Cardiac muscle cell (in vitro differentiated cells and primary cell): ENCODE results near the gene DMRTC1B. TPM values are rescaled to one million over a fixed set of nuclear protein-coding genes. Genes with fewer than 3 reads are reported as not detected.
"Not testable (repeated sequence)": the region's sequence is repeated elsewhere in the genome, so short reads cannot be mapped to it uniquely, and the experiment has no call there.

Experiments used
- DNase-seq, 2 donors: peaks; one replicate each; pipeline versions ENCODE4 v3.0.0 to v3.0.0-alpha.2; 2010 to 2017; ENCODE audit warnings: low read depth in 1 of 2, low spot score in 1 of 2
- H3K27ac ChIP-seq: fragments of 200-600 bp; sonication (generic); 2 replicates; pipeline ENCODE4 v1.5.1; 2016
- H3K27me3 ChIP-seq: fragments of 200-600 bp; sonication (generic); 2 replicates; pipeline ENCODE4 v1.6.0; 2016; ENCODE audit warnings: control low read depth
- H3K36me3 ChIP-seq: fragments of 200-600 bp; sonication (generic); 2 replicates; pipeline ENCODE4 v1.5.1; 2016; ENCODE audit warnings: control low read depth
- H3K4me1 ChIP-seq: fragments of 200-600 bp; sonication (generic); 2 replicates; pipeline ENCODE4 v1.8.1; 2017; ENCODE audit warnings: low read depth, mild to moderate bottlenecking, mixed run types
- H3K4me3 ChIP-seq: fragments of 200-600 bp; sonication (generic); 2 replicates; pipeline ENCODE4 v1.5.1; 2016; ENCODE audit warnings: mild to moderate bottlenecking
- H3K9me3 ChIP-seq: fragments of 200-600 bp; sonication (generic); 2 replicates; pipeline ENCODE4 v1.5.1; 2017; ENCODE audit warnings: low read depth, mild to moderate bottlenecking, control low read depth
- polyA plus RNA-seq: library from polyadenylated mRNA; unstranded; fragments of >200 nt; fragmentation: Nextera tagmentation; extraction: Ambion mirVana; gene quantifications from 2 replicates; pipeline ENCODE4 v1.2.1, GENCODE V29; 2016
- total RNA-seq: library from RNA; depleted of rRNA; stranded (reverse); fragments of >200 nt; gene quantifications from 2 replicates; pipeline ENCODE4 v1.2.3, GENCODE V29; 2016

Gene DMRTC1B
- total and polyA plus RNA-seq, 2 experiments from 2014 or later = 0.74 to 2.1 TPM

GRCh38 chrX:72788142-72788541 is 11.5 kb downstream of the DMRTC1B start:
- H3K27me3 ChIP-seq, DNase-seq, H3K36me3 ChIP-seq, H3K4me3 ChIP-seq, H3K27ac ChIP-seq, H3K9me3 ChIP-seq, H3K4me1 ChIP-seq: not testable (repeated sequence)

DNA sequence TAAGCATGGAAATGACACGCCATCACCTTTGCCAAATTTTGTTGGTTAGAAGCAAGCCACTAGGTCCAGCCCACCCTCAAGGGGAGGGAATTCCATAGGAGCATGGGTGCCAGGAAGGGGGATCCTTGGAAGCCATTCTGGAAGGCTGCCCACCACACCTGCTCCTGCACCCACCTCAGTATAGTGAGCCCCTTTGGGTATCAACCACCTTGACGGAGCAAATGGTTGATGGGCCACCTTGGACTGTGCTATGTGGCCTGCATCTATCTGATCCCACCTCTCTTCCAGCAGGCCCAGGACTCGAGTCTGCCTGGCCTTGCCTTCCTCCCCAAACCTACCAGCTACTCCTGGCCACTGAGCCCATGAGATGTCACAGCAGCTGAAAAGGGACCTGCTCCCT is 13.7 kb downstream of the DMRTC1B start:
- not testable (repeated sequence) for H3K4me1 ChIP-seq, H3K4me3 ChIP-seq, H3K36me3 ChIP-seq, H3K9me3 ChIP-seq, H3K27me3 ChIP-seq, DNase-seq, H3K27ac ChIP-seq

DNA sequence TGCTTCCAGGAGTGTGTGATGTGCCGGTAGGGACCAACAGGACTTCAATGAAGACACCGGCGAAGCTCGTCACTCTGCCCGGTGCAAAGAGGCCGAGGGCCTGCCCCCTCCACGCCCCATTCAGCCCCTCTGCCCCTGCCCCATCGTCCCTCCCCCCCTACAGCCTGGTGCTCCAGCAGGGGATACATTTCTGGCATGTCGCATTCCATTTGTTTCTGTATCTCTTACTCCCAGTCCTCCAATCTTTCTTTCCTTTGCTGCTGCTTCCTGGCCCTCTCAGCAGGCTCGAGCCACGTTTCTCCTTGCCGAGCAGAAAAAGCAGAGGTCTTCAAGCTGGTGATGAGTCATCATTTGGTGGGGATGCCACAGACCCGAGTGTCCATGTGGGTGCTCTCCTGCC is 31.4 kb downstream of the DMRTC1B start, which contains the start of gene FAM236D:
TSS of gene FAM236D (minus strand) at position 101 of the 400 bp plus-strand sequence. CDS start at position 1, 100 bp downstream.
- not testable (repeated sequence) for DNase-seq, H3K27ac ChIP-seq, H3K4me3 ChIP-seq, H3K27me3 ChIP-seq, H3K36me3 ChIP-seq, H3K9me3 ChIP-seq, H3K4me1 ChIP-seq

DNA sequence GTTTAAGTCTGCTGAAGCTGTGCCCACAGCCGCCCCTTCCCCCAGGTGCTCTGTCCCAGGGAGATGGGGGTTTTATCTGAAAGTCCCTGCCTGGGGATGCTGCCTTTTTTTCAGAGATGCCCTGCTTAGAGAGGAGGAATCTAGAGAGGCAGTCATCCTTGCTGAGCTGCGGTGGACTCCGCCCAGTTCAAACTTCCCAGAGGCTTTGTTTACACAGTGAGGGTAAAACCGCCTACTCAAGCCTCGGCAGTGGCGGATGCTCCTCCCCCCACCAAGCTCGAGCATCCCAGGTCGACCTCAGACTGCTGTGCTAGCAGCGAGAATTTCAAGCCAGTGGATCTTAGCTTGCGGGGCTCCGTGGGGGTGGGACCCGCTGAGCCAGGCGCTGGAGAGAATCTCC is 54.0 kb downstream of the DMRTC1B start:
- H3K9me3 ChIP-seq, H3K36me3 ChIP-seq, H3K27ac ChIP-seq, H3K4me3 ChIP-seq, DNase-seq, H3K27me3 ChIP-seq, H3K4me1 ChIP-seq: not testable (repeated sequence)

DNA sequence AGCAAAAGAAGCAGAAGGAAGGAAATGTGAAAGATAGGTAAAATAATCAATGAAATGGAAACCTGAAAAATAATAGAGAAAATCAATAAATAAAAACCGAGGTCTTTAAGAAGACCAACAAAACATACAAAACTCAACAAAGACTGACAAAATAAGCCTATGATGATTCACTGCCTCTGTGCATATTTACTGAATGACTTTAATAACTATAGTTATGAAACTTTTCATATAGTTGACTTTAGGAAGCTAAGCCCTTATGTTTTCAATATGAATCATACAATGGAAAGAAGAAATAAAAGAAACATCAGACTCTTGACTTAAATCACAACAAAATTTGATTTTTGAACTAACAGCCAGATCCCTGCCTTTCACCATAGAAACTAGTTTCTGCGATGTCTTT is 60.8 kb downstream of the DMRTC1B start:
- not testable (repeated sequence) for H3K4me3 ChIP-seq, H3K27me3 ChIP-seq, H3K9me3 ChIP-seq, H3K4me1 ChIP-seq, H3K27ac ChIP-seq, H3K36me3 ChIP-seq, DNase-seq

DNA sequence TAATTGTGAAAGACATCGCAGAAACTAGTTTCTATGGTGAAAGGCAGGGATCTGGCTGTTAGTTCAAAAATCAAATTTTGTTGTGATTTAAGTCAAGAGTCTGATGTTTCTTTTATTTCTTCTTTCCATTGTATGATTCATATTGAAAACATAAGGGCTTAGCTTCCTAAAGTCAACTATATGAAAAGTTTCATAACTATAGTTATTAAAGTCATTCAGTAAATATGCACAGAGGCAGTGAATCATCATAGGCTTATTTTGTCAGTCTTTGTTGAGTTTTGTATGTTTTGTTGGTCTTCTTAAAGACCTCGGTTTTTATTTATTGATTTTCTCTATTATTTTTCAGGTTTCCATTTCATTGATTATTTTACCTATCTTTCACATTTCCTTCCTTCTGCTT is 106.2 kb downstream of the DMRTC1B start:
- not testable (repeated sequence) for H3K9me3 ChIP-seq, H3K27me3 ChIP-seq, H3K27ac ChIP-seq, H3K4me1 ChIP-seq, DNase-seq, H3K4me3 ChIP-seq, H3K36me3 ChIP-seq

- not testable (repeated sequence) for H3K9me3 ChIP-seq, DNase-seq, H3K36me3 ChIP-seq, H3K4me3 ChIP-seq, H3K27me3 ChIP-seq, H3K27ac ChIP-seq, H3K4me1 ChIP-seq
Observed at GRCh38 chrX:72889740-72890139, 113.0 kb downstream of the DMRTC1B start.

Other genes starting within 250 kb of the DMRTC1B start
- gene HDAC8, start 204.0 kb upstream of the DMRTC1B start, total RNA-seq = 21.9 and 36.6 TPM in 2 replicates
- gene HDAC8, start 204.0 kb upstream of the DMRTC1B start, polyA plus RNA-seq = 38.0 and 40.3 TPM in 2 replicates
- gene PHKA1, start 62.6 kb upstream of the DMRTC1B start, total RNA-seq = 5.2 and 10.9 TPM in 2 replicates
- 4.1 and 9.3 TPM in 2 replicates for gene PHKA1, start 62.6 kb upstream of the DMRTC1B start, polyA plus RNA-seq
- not detected in 2 replicates for gene FAM236B, start 5.8 kb downstream of the DMRTC1B start, total RNA-seq
- not detected in 2 replicates for gene FAM236B, start 5.8 kb downstream of the DMRTC1B start, polyA plus RNA-seq
- not detected in 2 replicates for gene FAM236D, start 31.3 kb downstream of the DMRTC1B start, total RNA-seq
- gene FAM236D, start 31.3 kb downstream of the DMRTC1B start, polyA plus RNA-seq = not detected in 2 replicates
- gene FAM236C, start 135.7 kb downstream of the DMRTC1B start, total RNA-seq = not detected in 2 replicates
- not detected in 2 replicates for gene FAM236C, start 135.7 kb downstream of the DMRTC1B start, polyA plus RNA-seq
- gene FAM236A, start 161.3 kb downstream of the DMRTC1B start, total RNA-seq = not detected in 2 replicates
- not detected in 2 replicates for gene FAM236A, start 161.3 kb downstream of the DMRTC1B start, polyA plus RNA-seq
- 0.46 TPM in 1 of 2 replicates, not detected in the other for gene DMRTC1, start 166.9 kb downstream of the DMRTC1B start, total RNA-seq
- 0.23 and 1.5 TPM in 2 replicates for gene DMRTC1, start 166.9 kb downstream of the DMRTC1B start, polyA plus RNA-seq
- gene PABPC1L2B, start 226.0 kb downstream of the DMRTC1B start, total RNA-seq = 0.33 TPM in 1 of 2 replicates, not detected in the other
- not detected in 2 replicates for gene PABPC1L2B, start 226.0 kb downstream of the DMRTC1B start, polyA plus RNA-seq